ENCODE measurements around the gene MPP4. TPM values are rescaled to one million over a fixed set of nuclear protein-coding genes. Genes with fewer than 3 reads are reported as not detected.

MPP4 gene
- total RNA-seq, 1 experiment from 2014 or later: not detected

GRCh38 chr2:201642579-201643215, 55.7 kb downstream of the MPP4 start (continued):
- no peak for TF ChIP-seq E2F4 (CRISPR knock-in tag; IDR thresholded peaks at IDR 0.05; ENCODE audit: borderline replicate concordance, low read depth)
- no peak for TF ChIP-seq ZNF416 (CRISPR knock-in tag; IDR thresholded peaks at IDR 0.05)
- no peak for TF ChIP-seq ATF6 (CRISPR knock-in tag; IDR thresholded peaks at IDR 0.05)
- TF ChIP-seq ZNF396 (CRISPR knock-in tag; IDR thresholded peaks at IDR 0.05; ENCODE audit: borderline replicate concordance): no peak
- TF ChIP-seq E2F5 (CRISPR knock-in tag; IDR thresholded peaks at IDR 0.05): peak; percentile 84
- TF ChIP-seq NFE2L1 (CRISPR knock-in tag; IDR thresholded peaks at IDR 0.05): no peak
- TF ChIP-seq JAZF1 (CRISPR knock-in tag; IDR thresholded peaks at IDR 0.05): no peak
- 0 out of 2 replicates have a peak, but pooled peaks have one; percentile 12 for TF ChIP-seq USF1 (CRISPR knock-in tag; IDR thresholded peaks at IDR 0.05)
- no peak for TF ChIP-seq KAT7 (CRISPR knock-in tag; IDR thresholded peaks at IDR 0.05; ENCODE audit: borderline replicate concordance)
- no peak for TF ChIP-seq FOXJ3 (CRISPR knock-in tag; IDR thresholded peaks at IDR 0.05; ENCODE audit: borderline replicate concordance)

GRCh38 chr2:201642086-201642578, 56.3 kb downstream of the MPP4 start:
- H3K36me3 Mint-ChIP-seq: peaks cover 5% of the 10 kb centered on the region
- H3K27me3 Mint-ChIP-seq (ENCODE audit: low read depth): no peaks in the 10 kb centered on the region; the same call in 1 of the 2 replicates
- TF ChIP-seq ZNF232 (CRISPR knock-in tag; IDR thresholded peaks at IDR 0.05) (0 out of 2 replicates have a peak, but pooled peaks have one; percentile 16), CREB1 (CRISPR knock-in tag; IDR thresholded peaks at IDR 0.05) (no peak)
- DNase-seq (ENCODE audit: low spot score): no peak
- peak overlapping the region; percentile 99 for H3K27ac Mint-ChIP-seq
- ChIA-PET CTCF (interaction anchor here (0.6 kb wide), 1 partner anchor 484 kb away, joined by 6 read pairs; no protein-coding TSS in a partner anchor), POLR2A (no interaction called here)
- no peaks in the 10 kb centered on the region for H3K9me3 Mint-ChIP-seq
- ATAC-seq: peak; percentile 16
- H3K4me3 Mint-ChIP-seq: peak overlapping the region; percentile 94
- peaks cover 12% of the 10 kb centered on the region for H3K4me1 Mint-ChIP-seq

- Mint-ChIP-seq H3K27me3 (ENCODE audit: low read depth) (no peaks in the 10 kb centered on the region; the same call in 1 of the 2 replicates), H3K4me1 (peaks cover 11% of the 10 kb centered on the region), H3K27ac (no peak overlapping the region)
- TF ChIP-seq TCF7 (CRISPR knock-in tag; IDR thresholded peaks at IDR 0.05; ENCODE audit: low read depth) (no peak), JAZF1 (CRISPR knock-in tag; IDR thresholded peaks at IDR 0.05) (no peak), ZBTB21 (CRISPR knock-in tag; IDR thresholded peaks at IDR 0.05; ENCODE audit: borderline replicate concordance) (no peak), ATF3 (CRISPR knock-in tag; conservative IDR thresholded peaks at IDR 0.05) (no peak), JUN (CRISPR knock-in tag; IDR thresholded peaks at IDR 0.05) (no peak), ZNF671 (CRISPR knock-in tag; IDR thresholded peaks at IDR 0.05) (no peak), ZNF317 (CRISPR knock-in tag; IDR thresholded peaks at IDR 0.05; ENCODE audit: borderline replicate concordance, low read depth) (no peak), ZNF232 (CRISPR knock-in tag; IDR thresholded peaks at IDR 0.05) (no peak), PRRX2 (CRISPR knock-in tag; IDR thresholded peaks at IDR 0.05) (no peak), USF1 (CRISPR knock-in tag; IDR thresholded peaks at IDR 0.05) (no peak), AFF4 (CRISPR knock-in tag; IDR thresholded peaks at IDR 0.05; ENCODE audit: borderline replicate concordance) (no peak), GABPB1 (CRISPR knock-in tag; IDR thresholded peaks at IDR 0.05) (no peak)
These were observed 59.2 kb downstream of the MPP4 start for GRCh38 chr2:201639205-201639604.

More at GRCh38 chr2:201639205-201639604, 59.2 kb downstream of the MPP4 start:
- Mint-ChIP-seq H3K36me3 (peaks cover 29% of the 10 kb centered on the region), H3K4me3 (no peak overlapping the region), H3K9me3 (no peaks in the 10 kb centered on the region)
- DNase-seq (ENCODE audit: low spot score) (no peak), ATAC-seq (no peak)
- CTCF ChIA-PET: no interaction called here
- POLR2A ChIA-PET: no interaction called here

Data from WTC11 (cell line).